KBM-7 (cell line): ENCODE measurements around the gene TNFRSF25.
A peak's percentile ranks its signal among the peaks of the same experiment; 100 is the strongest.

ENCODE experiments used
- DNase-seq: peaks from one replicate; pipeline ENCODE4 v3.0.0-alpha.2; 2015
- in situ Hi-C: fragments of 300-500 bp; cut with MboI; formaldehyde crosslinking; loops from 2 replicates; pipeline ENCODE4 v1.14.3; 2020; ENCODE audit warnings: low sequenced_read_pairs, low pct_unique_long_range_greater_than_20kb, mixed read lengths

Gene TNFRSF25

GRCh38 chr1:6490181-6491080, 24.5 kb upstream of the TNFRSF25 start:
- peak; percentile 67 for DNase-seq
- in situ Hi-C loops, result no loop called here

GRCh38 chr1:6489799-6490180, 23.8 kb upstream of the TNFRSF25 start:
- DNase-seq, result peak; percentile 81
- in situ Hi-C loops, result no loop called here

- no peak for DNase-seq
- in situ Hi-C loops, result no loop called here
These were observed 23.4 kb upstream of the TNFRSF25 start for GRCh38 chr1:6489383-6489765.

- in situ Hi-C loops, result no loop called here
- no peak for DNase-seq
These were observed 22.8 kb upstream of the TNFRSF25 start for GRCh38 chr1:6488602-6489382.

- no peak for DNase-seq
- in situ Hi-C loops, result no loop called here
These were observed 22.0 kb upstream of the TNFRSF25 start for GRCh38 chr1:6487804-6488484.

GRCh38 chr1:6486433-6487011, 20.5 kb upstream of the TNFRSF25 start:
- DNase-seq, result peak; percentile 83
- in situ Hi-C loops, result no loop called here

GRCh38 chr1:6485168-6486101, 19.5 kb upstream of the TNFRSF25 start:
- no peak for DNase-seq
- in situ Hi-C loops, result no loop called here

- no peak for DNase-seq
- in situ Hi-C loops, result no loop called here
These were observed 18.8 kb upstream of the TNFRSF25 start for GRCh38 chr1:6484826-6485167.

- in situ Hi-C loops, result no loop called here
- no peak for DNase-seq
These were observed 17.8 kb upstream of the TNFRSF25 start for GRCh38 chr1:6483761-6484117.

- in situ Hi-C loops, result no loop called here
- DNase-seq, result no peak
These were observed 17.2 kb upstream of the TNFRSF25 start for GRCh38 chr1:6483017-6483760.

- no peak for DNase-seq
- in situ Hi-C loops, result no loop called here
These were observed 15.8 kb upstream of the TNFRSF25 start for GRCh38 chr1:6481820-6482219.

GRCh38 chr1:6477039-6477820, 11.3 kb upstream of the TNFRSF25 start:
- in situ Hi-C loops, result no loop called here
- DNase-seq, result no peak

- in situ Hi-C loops, result no loop called here
- no peak for DNase-seq
These were observed 10.5 kb upstream of the TNFRSF25 start for GRCh38 chr1:6476483-6476882.

- peak; percentile 53 for DNase-seq
- in situ Hi-C loops, result no loop called here
These were observed 9.6 kb upstream of the TNFRSF25 start for GRCh38 chr1:6475381-6476133.

GRCh38 chr1:6474815-6475282, 8.9 kb upstream of the TNFRSF25 start:
- in situ Hi-C loops, result no loop called here
- no peak for DNase-seq

- no peak for DNase-seq
- in situ Hi-C loops, result no loop called here
These were observed 8.2 kb upstream of the TNFRSF25 start for GRCh38 chr1:6473974-6474814.
